HG03159 (cell line): ENCODE results near the gene NKX2-2.

ENCODE experiments used
- ATAC-seq: cut with Tn5 transposase; IDR thresholded peaks from one replicate; pipeline ENCODE4 v1.9.1; 2021; ENCODE audit warnings: mild to moderate bottlenecking, moderate library complexity; ENCODE audit not compliant: unreplicated experiment

Gene NKX2-2

DNA sequence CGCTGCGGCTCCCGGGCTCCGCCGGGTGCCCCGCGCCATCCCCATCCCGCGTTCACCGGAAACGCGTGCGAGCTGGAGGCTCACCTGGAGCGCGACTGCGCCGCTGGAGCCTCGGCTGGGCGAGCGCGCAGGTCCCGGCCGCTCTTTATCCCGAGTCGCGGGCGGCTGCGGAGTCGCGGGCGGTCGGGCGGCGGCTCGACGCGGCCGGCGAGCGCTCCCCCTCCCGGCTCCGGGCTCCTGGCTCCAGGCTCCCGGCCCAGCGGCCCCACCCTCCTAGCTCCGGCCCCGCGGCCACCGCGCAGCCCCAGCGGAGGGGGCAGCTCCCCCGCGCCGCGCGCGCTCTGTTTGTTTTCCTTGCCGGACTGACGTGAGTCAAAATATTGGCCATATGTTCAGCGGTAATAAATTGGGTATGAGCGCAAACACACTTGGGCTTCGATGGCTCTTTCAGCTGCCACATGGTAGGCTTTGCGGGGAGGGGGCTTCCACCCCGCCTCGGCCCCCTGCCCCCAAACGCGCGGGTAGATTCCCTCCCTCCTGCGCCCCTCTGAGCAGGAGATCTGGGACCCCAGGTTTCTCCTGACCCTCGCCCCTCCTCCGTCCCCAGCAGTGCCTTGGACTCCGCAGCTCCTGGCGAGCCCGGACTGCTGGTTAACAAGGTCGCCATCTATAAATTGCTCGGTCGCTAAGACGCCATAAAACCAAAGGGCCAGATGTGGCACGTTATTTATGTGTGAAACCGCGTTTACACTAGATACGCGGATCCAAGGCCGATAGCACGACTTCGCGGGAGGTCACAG is 8.8 kb upstream of the NKX2-2 start:
- ATAC-seq, result no peak

DNA sequence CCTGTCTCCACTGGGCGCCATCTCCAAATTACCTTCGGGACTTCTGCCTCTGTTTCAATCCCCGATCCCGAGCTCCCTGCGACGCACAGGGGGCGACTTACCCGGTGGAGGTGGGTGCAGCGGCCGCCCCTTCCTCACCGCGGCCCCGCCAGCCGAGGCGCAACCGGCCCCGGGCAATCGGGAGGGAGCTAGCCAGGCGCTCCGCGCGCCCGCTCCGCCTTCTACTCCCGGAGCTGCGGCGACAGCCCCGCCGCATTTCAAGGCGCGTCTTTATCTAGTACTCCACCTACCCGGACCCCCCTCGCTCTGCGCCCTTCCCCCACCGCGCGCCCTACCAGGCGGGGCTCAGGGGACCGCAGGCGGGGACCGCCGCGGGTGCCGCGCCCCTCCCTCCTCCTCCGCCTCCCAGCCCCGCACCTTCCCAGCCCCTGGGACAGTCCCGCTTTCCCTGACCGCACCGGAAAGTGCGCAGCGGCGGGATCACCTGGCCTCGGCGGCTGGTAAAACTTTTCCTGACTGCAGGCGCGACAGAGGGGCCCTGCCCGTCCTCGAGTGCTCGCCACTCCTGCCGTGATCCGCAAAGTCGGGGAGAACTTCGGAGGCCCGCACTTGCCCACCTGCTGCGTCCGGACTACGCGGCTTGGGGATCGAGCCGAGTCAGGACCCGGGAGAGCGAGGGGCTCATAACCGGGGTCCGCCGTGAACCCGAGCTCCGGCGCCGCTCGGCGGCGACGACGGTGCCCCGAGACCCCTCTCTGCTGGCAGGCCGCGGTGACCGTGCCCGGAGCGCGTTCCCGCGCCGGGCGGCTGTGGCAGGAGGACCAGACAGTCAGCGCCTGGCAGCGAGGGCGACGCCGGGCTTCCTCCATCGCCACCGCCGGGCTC is 8.0 kb upstream of the NKX2-2 start:
- no peak for ATAC-seq

DNA sequence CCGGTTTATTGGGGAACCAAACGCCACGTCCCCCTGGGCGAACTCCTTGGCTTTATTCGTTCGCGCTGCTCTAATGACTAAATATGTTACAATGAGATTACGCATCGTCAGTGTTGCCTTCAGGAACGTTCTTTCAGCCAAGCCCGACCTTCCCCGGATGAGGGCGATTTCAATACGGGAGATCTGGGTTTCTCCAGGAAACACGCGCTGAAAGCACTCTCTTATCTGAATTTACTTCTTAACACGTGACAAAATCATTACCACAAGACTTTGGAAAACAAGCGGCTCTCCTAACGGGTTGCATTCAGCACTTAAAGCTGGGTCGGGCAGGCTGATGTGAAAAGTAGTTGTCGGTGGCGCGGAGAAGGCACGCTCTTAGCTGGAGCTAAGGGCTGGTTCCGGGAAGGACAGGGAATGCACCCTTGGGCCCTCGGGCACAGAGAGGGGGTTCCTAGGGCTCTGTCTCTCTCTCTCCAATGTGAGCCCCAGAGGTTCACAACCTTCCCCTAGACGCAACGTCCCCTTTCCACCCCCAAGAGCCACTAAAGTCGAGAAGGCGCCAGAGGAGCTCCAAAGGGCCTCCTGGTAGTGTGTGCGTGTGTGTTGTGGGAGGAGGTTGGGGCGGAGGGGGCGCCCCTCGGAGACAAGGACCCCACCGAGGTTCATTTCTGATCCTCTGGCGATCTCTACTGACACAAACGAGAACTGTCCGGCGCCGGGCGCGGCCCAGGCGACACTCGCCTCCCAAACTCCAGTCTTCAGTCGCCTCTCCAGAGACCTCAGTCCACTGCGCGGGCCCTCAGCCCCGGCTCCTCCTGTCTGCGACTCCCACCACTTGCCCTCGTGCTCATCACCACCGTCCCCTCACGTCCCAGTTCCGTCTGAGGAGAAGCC is 7.1 kb upstream of the NKX2-2 start:
- no peak for ATAC-seq

DNA sequence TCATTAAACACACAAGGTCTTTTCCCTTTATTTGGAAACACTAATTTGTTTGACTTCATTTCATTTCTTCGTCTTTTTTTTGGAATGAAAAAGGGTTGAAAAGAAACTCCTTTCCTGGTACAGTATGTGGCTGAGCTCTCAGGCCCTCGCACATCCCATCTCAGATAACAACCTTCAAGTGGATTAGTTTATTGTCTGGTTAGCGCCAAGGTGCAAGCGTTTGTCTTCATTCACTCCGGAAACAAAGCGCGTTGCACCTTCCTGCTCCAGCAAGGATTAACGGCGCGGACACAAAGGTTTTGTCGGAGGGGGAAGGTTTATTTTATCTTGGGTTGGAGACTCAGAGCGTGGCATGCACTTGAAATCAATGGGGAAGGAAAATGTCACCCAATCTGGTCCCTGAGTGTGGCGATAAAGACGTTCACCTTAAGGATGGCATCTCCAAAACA is 5.3 kb upstream of the NKX2-2 start:
- ATAC-seq, result no peak

DNA sequence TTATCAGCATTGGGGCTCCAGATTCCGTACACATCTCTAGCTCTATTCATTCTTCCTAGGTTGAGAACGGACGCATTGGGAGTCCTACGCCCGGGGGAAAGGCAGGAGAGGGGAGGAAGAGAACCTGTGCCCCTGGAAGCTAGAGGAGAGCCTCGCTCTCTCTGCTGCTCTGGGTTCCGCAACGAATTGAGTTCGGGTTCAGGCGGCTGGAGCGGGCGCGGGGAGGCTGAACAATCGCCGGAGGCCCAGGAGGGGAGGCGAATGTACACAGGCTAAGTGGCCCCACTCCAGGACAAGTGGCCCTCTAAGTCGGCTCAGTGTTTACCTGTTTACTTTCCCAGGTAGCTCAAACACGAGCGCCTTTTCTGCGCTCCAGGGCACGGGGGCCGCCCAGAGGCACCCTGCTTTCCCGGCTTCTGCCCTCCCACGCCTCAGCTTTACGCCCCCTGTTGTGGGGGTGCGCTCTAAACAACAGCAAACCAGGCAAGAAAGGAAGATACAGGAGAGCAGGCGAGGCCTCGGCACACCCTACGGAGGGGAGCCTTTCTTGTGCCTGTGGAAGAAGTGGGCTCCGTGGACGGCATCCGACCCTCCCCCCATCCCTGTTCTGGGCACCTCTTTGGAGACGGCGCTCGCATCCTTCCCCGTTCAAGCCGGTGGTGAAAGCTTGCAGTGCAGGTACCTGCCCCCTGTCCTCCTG is 4.6 kb upstream of the NKX2-2 start:
- no peak for ATAC-seq

DNA sequence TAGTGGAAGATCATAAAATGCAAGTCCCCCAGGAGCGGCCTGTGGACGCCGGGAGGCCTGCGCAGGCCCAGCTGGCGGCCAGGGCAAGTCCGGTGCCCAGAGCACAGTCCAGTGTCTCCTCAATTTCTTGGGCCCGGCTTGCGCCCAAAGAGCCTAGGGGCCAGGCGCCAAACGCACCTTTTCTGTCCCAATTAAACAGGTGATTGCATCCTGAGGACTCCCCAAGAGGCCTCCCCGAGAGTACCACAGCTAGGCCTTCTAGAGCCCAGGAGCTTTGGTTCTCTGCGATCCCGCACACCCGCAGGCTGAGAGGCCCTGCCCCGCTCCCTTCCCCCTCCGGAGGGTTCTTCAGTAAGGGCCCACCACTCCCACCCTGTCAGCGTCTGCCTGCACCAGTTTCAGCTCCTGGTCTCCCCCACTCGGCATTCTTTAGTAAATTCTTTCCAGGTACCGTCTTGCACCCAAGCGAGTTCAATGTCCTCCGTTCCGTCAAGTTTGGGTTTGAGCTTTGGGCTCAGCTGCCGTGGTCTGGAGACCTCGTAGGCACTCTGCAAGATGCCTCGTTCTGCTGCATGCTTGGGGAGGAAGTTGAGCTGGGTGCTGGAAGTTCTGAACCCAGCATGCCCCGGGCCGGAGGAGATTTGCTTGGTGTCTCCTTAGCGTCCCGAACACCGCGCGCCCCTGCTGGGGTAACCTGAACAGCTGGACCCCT is 3.9 kb upstream of the NKX2-2 start:
- no peak for ATAC-seq

DNA sequence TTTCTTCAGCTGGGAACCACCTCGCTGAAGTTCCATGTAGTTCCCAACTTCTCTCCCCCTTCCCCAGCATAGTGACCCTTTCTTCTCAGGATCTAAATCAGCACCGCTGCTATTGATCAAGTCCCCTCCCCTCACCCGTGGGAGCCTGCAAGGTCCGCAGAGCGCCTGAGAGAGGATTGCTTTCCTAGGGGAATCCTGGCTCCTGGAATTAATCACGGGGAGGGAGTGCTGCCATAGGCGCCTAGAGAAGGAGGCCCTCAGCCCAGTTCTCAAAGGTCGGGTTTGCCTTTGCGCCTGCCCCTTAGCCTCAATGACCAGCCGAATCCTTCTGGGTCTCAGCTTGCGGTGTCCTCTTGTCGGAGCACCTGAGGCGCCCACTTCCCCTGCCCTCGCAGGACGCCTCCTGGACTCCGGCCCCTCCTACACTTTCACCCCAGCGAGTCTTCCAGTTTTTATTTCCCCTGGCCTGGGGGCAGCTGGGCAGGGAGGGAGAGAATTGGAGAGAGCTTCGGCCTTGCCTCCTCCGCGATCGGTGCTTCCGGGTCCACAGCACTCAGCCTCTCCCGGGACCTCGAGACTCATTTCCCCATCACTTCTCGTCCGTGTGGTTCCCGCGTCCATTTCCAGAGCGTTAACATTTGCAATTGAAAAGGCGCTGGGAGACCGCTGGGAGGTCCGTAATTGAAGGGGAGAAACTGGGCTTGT is 3.1 kb upstream of the NKX2-2 start:
- no peak for ATAC-seq

DNA sequence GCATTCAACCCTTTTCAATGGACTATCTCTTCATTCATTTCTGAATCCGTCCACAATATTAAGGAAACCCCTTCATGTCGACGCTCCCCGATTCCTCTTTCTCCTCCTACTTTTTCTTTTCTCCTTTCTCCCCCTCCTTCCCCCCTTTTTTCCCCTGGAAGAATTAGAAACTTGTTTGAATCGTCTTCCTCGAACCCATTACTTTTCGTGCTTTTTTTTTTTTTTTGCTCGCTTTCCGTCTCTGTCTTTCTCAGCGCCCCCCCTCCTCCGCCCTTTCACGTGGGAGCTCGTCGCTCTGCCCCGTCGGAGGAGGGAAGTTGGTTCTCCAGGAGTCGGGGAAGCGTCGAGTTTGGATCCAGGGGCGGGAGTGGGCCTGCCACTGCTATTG is 2.3 kb upstream of the NKX2-2 start:
- ATAC-seq, result no peak

DNA sequence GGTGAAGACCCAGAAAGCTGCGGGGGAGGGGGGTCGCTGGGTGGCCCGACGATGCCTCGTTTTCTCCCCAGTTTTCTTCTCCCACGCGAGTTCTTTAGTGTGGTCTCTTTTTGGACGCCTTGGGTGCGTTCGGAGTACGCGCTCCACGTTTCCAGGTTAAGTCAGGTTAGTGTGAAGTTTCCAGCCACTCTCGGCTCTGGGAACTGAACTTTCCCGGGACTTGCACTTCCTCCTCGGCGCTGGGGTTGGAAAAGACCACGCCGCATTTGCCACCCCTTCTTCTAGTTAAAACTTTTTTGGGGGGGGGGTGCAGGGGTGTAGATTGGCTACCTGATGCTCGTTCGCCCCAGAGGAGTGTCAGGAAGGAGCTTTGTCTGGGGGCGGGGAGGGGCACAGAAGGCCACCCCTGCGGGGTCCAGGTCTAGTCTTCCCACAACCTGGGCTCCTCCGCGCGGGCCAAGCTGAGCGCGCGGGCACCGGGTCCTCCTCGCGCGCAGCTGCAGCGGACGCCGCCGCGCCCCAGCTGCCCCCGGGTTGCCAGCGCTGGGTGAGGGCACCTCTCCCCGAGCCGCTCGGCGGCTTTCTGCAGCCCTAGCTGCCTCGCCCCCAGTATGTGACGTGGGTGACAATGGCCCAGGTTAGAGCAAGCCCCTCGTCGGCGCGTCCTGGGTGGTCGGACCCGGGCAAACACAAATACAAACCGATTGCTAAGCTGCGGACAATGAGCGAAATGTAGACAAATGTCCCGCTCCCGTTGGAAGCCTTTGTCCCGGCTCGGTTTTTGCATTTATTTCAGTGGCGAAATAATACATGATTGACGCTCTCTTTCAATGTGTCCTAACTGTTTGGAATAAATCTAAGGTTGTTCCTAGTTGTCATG is 1.7 kb upstream of the NKX2-2 start:
- ATAC-seq, result no peak

DNA sequence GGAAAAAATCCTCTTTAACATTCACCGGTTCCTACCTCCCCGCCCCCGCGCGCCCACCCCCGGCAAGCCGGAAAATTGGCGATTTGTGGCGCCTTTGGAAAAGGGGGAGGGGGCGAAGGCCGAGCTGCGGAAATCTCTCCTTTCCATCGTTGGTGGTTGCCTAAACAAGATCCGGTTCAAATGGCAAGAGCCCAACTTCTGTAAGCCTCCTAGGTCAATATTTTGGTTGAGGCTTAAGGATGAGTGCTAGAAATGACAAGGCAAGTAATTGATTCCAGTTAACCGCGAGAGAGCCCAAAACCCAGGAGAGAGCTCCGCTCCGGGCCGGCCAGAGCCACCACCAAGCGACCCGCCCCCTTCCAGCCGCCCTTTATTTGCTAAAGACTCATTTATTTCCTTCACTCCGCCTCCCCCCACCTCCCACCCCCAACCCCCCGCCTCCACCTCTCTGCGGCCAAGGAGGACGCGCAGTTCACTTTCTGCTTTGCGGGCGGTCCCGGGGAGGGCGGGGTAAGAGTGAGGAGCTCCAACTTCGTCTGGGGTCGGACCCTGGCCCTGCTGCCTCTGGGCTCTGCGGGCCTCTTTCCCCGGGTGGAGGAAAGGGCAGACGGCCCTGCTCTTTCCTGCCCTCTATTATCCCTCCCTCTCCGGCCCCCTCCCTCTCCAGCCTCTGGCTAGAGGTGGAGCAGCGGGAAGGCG is 838 bp upstream of the NKX2-2 start:
- no peak for ATAC-seq

DNA sequence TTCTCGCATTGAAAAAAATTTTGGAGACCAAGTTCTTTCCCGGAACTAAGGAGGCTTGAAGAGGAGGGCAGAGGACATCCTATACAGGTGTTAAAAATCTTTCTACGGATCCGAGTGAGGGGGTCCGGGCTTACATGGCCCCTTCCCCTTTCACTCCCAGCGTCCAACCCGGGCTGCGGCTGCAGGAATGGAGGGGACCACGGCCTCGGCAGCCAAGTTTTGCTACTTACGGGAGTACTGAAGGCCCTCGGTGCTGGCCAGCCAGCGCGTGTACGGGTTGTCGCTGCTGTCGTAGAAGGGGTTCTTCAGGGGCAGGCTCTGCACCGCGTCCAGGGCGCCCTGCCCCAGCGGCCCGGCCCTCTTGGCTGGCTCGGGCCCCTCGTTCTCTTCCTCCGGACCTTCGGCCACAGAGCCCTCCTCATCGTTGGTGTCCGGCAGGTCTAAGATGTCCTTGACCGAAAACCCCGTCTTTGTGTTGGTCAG is 642 bp downstream of the NKX2-2 start:
- no peak for ATAC-seq

DNA sequence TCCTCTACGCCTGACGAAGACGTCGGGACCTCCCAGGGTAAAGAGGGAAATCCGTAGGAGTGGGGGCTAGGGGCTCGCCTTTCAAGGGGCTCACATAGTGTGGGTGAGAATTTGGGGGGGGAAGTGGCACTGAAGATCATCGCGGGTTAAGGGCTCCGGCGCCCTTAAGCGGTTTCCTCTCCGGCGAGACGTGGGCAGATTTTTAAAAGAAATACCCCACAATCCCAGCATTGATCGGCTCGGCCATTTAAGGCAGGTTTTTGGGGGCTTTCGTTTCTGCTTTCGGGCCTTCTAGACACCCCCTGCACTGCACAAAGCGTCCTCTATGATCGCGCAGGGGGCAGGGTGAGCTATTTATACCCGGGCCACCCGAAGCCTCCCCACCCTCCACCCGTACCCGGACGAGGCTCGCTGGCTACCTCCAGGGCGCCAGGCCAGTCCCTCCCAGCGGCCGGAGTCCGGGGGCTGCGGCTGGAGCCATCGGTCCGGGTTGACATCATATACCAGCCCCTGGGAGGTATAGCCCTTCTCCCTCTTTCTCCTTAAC is 1.2 kb downstream of the NKX2-2 start:
- no peak for ATAC-seq

DNA sequence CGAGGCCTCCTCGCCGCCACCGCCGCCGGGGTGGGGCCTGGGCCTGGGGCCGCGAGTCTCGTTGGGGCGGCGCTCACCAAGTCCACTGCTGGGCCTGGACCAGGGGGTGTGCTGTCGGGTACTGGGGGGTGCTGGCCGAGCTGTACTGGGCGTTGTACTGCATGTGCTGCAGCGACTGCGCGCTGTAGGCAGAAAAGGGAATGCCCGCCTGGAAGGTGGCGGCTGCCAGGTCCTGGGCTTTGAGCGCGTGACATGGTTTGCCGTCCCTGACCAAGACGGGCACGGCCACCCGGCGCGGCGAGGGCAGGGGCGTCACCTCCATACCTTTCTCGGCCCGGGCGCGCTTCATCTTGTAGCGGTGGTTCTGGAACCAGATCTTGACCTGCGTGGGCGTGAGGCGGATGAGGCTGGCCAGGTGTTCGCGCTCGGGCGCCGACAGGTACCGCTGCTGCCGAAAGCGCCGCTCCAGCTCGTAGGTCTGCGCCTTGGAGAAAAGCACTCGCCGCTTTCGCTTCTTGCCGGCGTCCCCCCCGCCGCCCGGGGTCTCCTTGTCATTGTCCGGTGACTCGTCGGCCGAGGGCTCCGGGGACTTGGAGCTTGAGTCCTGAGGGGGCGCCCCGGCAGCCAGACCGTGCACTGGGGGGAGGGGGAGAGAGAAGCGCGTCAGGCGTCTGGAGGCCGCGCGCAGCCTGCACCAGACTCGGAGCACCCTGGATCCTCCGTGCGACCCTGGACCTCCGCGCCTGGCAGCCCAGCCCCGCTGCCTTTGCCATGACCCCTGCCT is 1.8 kb downstream of the NKX2-2 start:
- no peak for ATAC-seq

DNA sequence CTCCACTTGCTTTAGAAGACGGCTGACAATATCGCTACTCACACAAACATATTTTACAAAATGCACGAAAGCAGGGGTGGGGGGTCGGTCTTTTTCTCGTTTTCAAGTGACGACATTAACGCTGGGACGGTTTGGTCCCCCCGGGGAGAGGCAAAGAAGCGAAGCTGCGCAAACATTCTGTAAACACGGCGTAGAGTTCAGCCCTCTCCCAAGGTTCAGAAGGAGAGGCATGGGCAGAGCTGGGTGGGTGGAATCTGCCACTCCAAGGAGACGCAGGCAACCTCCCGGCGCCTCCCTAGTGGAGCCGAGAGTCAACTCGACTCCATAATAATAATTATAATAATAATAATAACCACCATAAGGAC is 2.4 kb downstream of the NKX2-2 start:
- ATAC-seq, result no peak

DNA sequence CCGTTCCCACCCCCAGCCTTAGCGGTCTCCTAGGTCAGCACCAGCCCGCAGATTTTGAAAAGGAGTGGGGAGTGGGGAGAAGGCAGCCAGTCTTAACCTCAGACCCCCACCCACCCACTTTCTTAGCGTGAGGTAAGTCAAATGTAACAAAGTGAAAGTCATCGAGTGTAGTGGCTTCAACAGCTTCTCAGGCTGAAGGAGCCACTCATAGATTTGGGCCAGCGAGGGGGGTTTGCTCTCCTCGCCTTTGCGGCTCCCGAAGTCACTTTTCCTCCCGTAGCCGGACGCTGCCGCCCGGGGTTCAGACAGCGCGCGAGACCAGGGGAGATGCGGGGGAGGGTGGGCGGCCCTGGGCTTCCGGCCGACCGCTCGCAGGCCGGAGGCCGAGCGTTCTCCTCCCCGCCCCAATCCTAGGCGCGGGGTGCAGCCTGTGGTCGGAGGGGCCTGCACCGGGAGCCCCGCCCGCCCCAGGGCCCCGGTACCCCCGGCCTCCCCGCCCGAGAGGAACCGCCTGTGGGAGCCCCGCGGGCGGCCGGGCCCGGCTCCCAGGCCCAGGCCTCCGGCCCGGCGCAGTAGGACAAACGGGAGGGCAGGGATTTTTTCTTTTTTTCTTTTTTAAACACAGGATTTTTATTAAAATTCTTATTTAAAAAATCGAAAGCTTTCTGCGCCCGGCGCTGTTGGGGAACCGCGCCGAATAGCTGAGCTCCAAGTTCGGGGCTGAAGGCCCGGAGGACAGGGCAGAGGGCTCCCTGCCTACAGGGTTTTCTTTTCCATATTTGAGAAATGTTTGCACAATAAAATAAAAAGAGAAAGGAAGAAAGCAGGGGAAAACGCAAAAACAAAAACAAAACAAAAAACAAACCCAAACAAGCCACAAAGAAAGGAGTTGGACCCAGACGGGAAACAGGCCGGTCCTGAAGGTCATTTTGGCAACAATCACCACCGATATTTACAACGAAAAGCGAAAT is 3.2 kb downstream of the NKX2-2 start:
- no peak for ATAC-seq
